GM18861 (cell line): ENCODE data around the gene HSCB.
"Not testable (repeated sequence)": the region's sequence is repeated elsewhere in the genome, so short reads cannot be mapped to it uniquely, and the experiment has no call there.

ENCODE experiments used
- ATAC-seq: cut with Tn5 transposase; IDR thresholded peaks from one replicate; pipeline ENCODE4 v1.9.1; 2021; ENCODE audit not compliant: unreplicated experiment

The HSCB gene, protein sequence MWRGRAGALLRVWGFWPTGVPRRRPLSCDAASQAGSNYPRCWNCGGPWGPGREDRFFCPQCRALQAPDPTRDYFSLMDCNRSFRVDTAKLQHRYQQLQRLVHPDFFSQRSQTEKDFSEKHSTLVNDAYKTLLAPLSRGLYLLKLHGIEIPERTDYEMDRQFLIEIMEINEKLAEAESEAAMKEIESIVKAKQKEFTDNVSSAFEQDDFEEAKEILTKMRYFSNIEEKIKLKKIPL

DNA sequence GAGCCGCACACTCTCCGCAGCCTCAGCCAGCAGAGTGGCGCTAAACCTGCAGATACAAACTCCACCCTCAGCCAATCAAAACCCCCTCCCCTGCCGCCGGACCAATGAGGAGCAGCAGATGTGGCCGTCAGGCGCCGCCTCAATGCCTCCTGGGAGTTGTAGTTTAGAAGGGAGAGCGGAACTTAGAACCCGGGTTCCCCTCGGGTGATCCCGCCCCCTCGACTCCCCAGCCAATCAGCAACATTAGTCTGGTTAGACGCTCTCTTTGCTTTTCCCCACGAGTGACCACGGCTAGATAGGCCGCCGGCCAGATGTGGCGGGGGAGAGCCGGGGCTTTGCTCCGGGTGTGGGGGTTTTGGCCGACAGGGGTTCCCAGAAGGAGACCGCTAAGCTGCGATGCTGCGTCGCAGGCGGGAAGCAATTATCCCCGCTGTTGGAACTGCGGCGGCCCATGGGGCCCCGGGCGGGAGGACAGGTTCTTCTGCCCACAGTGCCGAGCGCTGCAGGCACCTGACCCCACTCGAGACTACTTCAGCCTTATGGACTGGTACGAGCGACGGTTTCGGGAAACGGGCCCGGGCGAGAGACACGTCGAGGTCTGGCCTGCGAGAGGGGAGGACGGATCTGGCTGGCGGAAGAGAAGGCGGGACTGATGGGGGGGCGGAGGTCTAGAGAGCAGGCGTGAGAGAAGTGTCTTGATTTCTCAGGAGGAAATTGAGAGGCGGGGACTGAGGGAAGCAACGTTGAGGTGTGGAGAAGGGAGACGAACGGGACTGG is at the start of gene HSCB, which contains the start of gene CHEK2:
Gene HSCB (plus strand): TSS at position 255 of the 777 bp plus-strand sequence. CDS start 57 bp downstream, at position 312.
Gene CHEK2 (minus strand): TSS at position 36 of the 777 bp plus-strand sequence. CDS start 7,099 bp downstream, outside the sequence.
- peak; percentile 91 for ATAC-seq

- not testable (repeated sequence) for ATAC-seq
Observed at GRCh38 chr22:28693041-28693760, 48.6 kb upstream of the HSCB start.

DNA sequence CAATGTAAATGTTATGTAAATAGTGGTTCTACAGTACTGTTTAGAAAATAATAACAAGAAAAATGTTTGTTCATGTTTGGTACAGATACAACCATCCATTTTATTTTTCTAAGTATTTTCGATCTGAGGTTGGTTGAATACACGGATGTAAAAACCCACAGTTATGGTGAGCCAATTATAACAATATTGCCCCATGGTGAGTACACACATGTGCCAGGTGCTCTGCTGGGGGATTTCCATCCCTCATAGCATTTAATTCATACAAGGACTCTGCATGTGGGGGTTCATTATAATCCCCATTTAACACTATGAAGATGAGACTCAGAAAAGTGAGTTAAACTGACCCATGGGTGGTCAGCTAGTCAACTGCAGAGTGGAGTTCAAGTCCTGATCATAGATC is 38.9 kb upstream of the HSCB start:
- no peak for ATAC-seq

GRCh38 chr22:28703436-28703835 is 38.4 kb upstream of the HSCB start:
- no peak for ATAC-seq

GRCh38 chr22:28706845-28707244 is 35.0 kb upstream of the HSCB start:
- ATAC-seq, result no peak

DNA sequence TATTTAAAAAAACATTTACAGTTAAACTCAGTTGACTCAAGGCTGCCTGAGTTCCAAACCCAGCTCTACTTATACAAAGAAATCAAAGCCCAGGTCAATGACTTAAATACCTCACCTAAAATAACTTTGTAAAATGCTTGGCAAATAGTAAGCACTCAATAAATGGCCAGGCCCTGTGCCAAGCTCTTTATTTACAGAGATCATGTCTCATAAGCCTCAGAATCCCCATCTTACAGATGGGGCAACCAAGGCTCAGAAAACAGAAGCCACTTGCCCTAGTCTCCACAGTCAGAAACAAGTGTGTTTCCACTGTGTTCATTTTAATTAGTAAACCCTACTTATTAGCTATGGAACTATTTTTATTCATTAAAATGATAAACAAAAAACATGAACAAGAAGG is 31.7 kb upstream of the HSCB start:
- no peak for ATAC-seq

DNA sequence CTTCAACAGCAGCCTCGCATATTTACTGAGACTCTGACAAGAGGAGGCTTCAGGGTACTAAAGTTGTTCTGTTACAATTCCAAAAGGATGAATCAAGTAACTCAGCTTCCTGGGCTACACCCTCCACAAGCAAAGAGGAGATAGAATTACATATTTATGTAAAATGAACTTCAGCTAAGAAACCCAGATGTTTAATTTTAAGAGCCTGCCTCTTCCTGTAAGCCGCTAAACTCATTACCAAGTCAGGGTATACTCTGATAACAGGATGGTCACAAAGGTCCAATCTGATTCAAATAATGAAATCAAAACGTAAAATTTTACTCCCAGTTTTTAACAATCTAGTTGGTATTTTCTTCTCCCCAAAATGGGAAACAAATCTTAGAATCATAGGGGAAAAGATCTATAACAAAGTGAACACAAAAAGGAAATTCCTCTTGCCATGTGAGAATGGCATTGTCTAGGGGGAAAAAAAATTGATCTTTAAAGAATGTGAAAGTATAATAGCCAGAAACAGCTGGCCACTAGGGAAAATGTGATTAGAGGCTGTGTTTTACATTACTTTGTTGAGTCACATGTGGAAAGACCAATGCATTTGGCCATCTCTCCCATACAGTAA is 31.2 kb upstream of the HSCB start:
- ATAC-seq, result no peak

DNA sequence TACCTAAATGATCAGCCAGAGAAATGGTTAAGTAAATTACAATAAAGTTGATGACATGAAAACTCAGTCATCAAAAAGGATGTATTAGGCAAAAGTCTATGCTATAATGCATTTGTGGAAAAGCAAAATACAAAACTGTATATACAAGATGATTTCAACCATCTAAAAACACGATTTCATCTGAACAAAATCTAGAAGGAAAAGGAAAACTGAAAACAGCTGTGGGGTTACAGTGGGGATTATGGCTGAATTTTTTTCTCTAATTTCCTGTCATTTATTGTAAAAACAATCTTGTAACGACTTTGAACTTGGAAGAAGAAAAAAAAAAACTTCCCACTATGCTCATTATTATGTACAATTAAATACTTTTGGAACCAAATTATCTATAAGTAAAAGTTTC is 30.5 kb upstream of the HSCB start:
- ATAC-seq, result no peak

DNA sequence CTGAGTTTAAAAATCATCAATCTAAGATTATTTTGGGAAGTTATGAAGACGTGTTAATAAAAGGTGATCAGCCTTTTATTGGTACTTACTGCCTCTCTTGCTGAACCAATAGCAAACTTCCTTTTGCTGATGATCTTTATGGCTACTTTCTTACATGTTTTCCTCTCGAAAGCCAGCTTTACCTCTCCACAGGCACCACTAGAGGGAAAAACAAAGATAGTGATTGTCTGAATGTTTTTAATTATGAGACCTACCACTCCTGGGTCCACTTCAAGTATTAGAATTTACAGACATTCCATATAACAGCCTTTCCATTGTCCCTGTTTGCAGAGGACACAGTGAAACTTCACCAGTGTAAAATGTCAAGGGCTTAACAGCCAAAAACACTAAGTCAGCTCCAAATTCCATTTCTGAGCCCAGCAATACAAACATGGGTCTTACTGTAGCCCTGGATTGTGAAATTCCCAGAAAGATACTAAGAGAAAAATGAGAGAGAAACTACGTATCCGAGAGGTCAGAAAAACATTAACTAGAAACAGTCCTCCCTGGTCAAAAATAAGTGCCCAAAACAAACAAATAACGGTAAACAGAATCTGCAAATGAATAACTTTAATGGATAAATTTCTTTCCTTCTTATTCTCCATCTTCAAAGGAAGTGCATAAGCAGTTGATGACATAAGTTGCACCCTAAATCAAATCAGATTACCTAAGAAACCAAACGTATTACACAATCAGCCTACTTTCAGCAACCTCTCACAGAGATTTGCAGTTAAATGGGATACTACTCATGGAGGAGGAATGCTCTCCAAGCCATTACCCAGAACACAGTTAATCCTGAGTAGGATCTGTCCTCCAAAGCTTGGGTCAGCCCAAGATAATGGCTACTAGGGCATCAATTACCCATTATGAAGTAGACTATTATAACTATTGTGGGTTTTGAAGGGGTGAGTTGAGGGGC is 29.7 kb upstream of the HSCB start:
- no peak for ATAC-seq

GRCh38 chr22:28714043-28714628 is 27.7 kb upstream of the HSCB start:
- no peak for ATAC-seq

GRCh38 chr22:28715611-28716010 is 26.2 kb upstream of the HSCB start:
- no peak for ATAC-seq

- ATAC-seq, result no peak
Observed at GRCh38 chr22:28716686-28717085, 25.2 kb upstream of the HSCB start.

DNA sequence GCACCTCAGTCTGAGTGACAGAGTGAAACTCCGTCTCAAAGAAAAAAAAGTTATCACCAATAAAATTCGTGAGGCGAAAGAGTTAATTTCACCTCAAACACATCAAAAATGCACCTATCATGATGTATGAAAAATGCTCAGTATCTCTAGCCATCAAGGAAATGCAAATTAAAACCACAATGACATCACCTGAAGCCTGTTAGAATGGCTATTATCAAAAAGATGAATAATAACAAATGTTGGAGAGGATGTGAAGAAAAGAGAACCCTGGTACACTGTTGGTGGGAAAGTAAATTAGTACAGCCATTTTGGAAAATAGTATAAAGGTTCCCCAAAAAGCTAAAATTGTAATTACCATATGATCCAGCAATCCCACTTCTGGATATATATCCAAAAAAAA is 23.8 kb upstream of the HSCB start:
- ATAC-seq, result no peak

GRCh38 chr22:28728002-28728401 is 13.8 kb upstream of the HSCB start:
- ATAC-seq, result no peak

DNA sequence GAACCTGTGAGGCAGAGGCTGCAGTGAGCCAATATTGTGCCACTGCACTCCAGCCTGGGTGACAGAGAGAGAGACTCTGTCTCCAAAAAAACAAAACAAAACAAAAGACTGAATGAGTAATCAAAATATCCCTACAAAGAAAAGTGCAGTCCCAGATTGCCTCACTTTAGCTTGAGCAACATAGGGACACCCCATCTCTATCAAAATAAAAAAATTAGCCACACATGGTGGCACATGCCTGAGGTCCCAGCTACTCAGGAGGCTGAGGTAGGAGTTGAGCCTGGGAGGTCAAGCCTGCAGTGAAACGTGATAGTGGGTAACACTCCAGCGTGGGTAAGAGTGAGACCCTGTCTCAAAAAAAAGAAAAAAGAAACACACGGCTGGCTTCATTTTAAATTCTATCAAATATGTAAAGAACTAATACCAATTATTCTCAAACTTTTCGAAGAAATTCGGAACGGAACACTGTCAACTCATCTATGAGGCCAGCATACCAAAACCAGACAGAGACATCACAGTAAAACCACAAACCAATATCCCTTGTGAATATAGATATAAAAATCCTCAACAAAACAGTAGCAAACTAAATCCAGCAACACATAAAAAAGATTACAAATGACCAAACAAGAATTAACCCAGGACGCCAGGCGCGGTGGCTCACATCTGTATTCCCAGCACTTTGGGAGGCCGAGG is 13.1 kb upstream of the HSCB start:
- no peak for ATAC-seq

GRCh38 chr22:28730179-28730578 is 11.7 kb upstream of the HSCB start:
- ATAC-seq, result no peak

GRCh38 chr22:28734393-28734792 is 7.4 kb upstream of the HSCB start:
- ATAC-seq, result no peak

GRCh38 chr22:28736301-28737155 is 5.3 kb upstream of the HSCB start:
- ATAC-seq, result no peak
